ENCODE measurements around the gene SYNPO2.

DNA sequence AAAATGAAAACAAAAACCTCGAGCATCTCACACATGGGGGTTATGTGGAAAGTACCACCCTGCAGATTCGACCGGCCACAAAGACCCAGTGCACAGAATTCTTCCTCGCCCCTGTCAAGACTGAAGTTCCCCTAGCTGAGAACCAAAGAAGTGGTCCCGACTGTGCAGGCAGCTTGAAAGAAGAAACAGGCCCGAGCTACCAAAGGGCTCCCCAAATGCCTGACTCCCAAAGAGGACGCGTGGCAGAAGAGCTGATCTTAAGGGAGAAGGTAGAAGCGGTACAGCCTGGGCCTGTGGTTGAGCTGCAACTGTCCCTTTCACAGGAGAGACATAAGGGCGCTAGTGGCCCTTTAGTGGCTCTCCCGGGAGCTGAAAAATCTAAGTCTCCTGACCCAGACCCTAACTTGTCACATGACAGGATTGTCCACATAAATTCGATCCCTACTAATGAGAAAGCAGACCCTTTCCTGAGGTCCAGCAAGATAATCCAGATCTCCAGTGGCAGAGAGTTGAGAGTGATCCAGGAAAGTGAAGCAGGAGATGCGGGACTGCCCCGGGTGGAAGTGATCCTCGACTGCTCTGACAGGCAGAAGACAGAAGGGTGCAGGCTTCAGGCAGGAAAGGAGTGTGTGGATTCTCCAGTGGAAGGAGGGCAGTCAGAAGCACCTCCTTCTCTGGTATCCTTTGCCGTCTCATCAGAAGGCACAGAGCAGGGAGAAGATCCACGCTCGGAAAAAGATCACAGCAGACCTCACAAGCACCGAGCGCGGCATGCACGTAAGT is 138.2 kb downstream of the SYNPO2 start:
- TF ChIP-seq, protein P1, sequence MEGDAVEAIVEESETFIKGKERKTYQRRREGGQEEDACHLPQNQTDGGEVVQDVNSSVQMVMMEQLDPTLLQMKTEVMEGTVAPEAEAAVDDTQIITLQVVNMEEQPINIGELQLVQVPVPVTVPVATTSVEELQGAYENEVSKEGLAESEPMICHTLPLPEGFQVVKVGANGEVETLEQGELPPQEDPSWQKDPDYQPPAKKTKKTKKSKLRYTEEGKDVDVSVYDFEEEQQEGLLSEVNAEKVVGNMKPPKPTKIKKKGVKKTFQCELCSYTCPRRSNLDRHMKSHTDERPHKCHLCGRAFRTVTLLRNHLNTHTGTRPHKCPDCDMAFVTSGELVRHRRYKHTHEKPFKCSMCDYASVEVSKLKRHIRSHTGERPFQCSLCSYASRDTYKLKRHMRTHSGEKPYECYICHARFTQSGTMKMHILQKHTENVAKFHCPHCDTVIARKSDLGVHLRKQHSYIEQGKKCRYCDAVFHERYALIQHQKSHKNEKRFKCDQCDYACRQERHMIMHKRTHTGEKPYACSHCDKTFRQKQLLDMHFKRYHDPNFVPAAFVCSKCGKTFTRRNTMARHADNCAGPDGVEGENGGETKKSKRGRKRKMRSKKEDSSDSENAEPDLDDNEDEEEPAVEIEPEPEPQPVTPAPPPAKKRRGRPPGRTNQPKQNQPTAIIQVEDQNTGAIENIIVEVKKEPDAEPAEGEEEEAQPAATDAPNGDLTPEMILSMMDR (IDR thresholded peaks at IDR 0.05): no peak
- TF ChIP-seq POLR2A (IDR thresholded peaks at IDR 0.05): no peak

Data from testis (tissue), 2 donors.